Loucy (cell line): ENCODE measurements around the gene ATP1B2.

ENCODE experiments used
- H2AFZ ChIP-seq: fragments of 200-600 bp; sonication (generic); 2 replicates; pipeline ENCODE4 v1.6.0; 2016; ENCODE audit warnings: antibody characterized with exemption, mild to moderate bottlenecking, low read length, moderate library complexity
- H3F3A ChIP-seq: fragments of 200-600 bp; 2 replicates; pipeline ENCODE4 v1.6.0; 2016; ENCODE audit warnings: antibody characterized with exemption, low read depth, mild to moderate bottlenecking
- H3K27me3 ChIP-seq: fragments of 200-600 bp; sonication (generic); 2 replicates; pipeline ENCODE4 v1.6.1; 2014; ENCODE audit warnings: low read length, mild to moderate bottlenecking; ENCODE audit not compliant: insufficient read depth, poor library complexity, severe bottlenecking
- H3K36me3 ChIP-seq: fragments of 200-600 bp; sonication (generic); 2 replicates; pipeline ENCODE4 v1.6.1; 2016; ENCODE audit warnings: low read length; ENCODE audit not compliant: insufficient read depth
- H3K4me1 ChIP-seq: fragments of 200-600 bp; sonication (generic); 2 replicates; pipeline ENCODE4 v1.5.1; 2014; ENCODE audit warnings: low read length, mild to moderate bottlenecking; ENCODE audit not compliant: insufficient read depth, poor library complexity, severe bottlenecking
- H3K4me2 ChIP-seq: fragments of 200-600 bp; sonication (generic); 2 replicates; pipeline ENCODE4 v1.6.0; 2014; ENCODE audit warnings: antibody characterized with exemption, low read length, low read depth, mild to moderate bottlenecking; ENCODE audit not compliant: poor library complexity, severe bottlenecking
- H3K4me3 ChIP-seq: fragments of 200-600 bp; sonication (generic); 2 replicates; pipeline ENCODE4 v1.5.1; 2014; ENCODE audit warnings: low read length, mild to moderate bottlenecking, mixed read lengths; ENCODE audit not compliant: poor library complexity, severe bottlenecking
- H3K79me2 ChIP-seq: fragments of 200-600 bp; sonication (generic); 2 replicates; pipeline ENCODE4 v1.6.1; 2014; ENCODE audit warnings: low read length; ENCODE audit not compliant: insufficient read depth
- H3K9ac ChIP-seq: fragments of 200-600 bp; sonication (generic); 2 replicates; pipeline ENCODE4 v1.6.0; 2014; ENCODE audit warnings: mild to moderate bottlenecking, low read depth, low read length, moderate library complexity; ENCODE audit not compliant: poor library complexity, severe bottlenecking
- H3K9me2 ChIP-seq: fragments of 200-600 bp; sonication (generic); replicated peaks from 2 replicates; pipeline ENCODE4 v1.6.1; 2016; ENCODE audit warnings: low read depth, low read length, mixed read lengths
- H3K9me3 ChIP-seq: fragments of 200-600 bp; sonication (generic); 2 replicates; pipeline ENCODE4 v1.6.1; 2014; ENCODE audit warnings: mild to moderate bottlenecking, antibody characterized with exemption, low read length, low read depth; ENCODE audit not compliant: insufficient read depth
- H4K20me1 ChIP-seq: fragments of 200-600 bp; sonication (generic); 2 replicates; pipeline ENCODE4 v1.6.0; 2014; ENCODE audit warnings: antibody characterized with exemption, low read length, mild to moderate bottlenecking; ENCODE audit not compliant: insufficient read depth, poor library complexity, severe bottlenecking
- CTCF ChIP-seq: fragments of 200-600 bp; sonication (generic); conservative IDR thresholded peaks from 2 replicates; pipeline ENCODE4 v1.5.1; 2014; ENCODE audit warnings: mild to moderate bottlenecking, antibody characterized with exemption, low read length
- EZH2phosphoT487 ChIP-seq: fragments of 200-600 bp; IDR thresholded peaks from 2 replicates; pipeline ENCODE4 v1.6.1; 2018; ENCODE audit warnings: antibody characterized with exemption, mild to moderate bottlenecking, moderate library complexity, borderline replicate concordance

Gene ATP1B2

GRCh38 chr17:7611635-7612293 lies 39.0 kb upstream of the ATP1B2 start:
- Histone ChIP-seq H3K4me1 (peaks cover 48% of the 10 kb centered on the region), H3K4me2 (peak overlapping the region; percentile 97)

DNA sequence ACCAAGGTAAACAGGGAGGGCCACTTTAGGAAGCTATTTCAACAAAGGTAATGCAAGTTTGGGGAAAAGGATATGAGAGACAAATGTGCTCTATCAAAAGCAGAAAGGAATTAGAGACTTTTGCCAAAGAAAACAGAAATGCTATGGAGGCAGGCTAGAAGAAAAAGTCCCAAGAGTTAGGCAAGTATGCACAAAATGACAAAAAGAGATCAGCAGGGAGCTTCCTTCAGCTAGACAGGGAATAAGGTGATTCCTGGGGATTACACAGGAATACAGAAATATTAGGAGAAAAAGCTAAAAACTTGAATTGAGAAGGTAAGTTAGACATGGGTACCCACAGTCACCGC lies 38.5 kb upstream of the ATP1B2 start:
- TF ChIP-seq EZH2phosphoT487 (no peak), CTCF (no peak)
- H3F3A ChIP-seq = no peaks in the 10 kb centered on the region
- peak overlapping the region; percentile 92 for H3K9ac ChIP-seq
- H3K4me1 ChIP-seq = peaks cover 48% of the 10 kb centered on the region
- H3K79me2 ChIP-seq = peaks cover 54% of the 10 kb centered on the region
- H3K4me2 ChIP-seq = peak overlapping the region; percentile 97
- no peak overlapping the region for H2AFZ ChIP-seq
- H4K20me1 ChIP-seq = peaks cover 45% of the 10 kb centered on the region
- peak overlapping the region; percentile 94 for H3K4me3 ChIP-seq
- no peaks in the 10 kb centered on the region for H3K9me3 ChIP-seq
- H3K27me3 ChIP-seq = no peaks in the 10 kb centered on the region
- H3K36me3 ChIP-seq = no peaks in the 10 kb centered on the region
- H3K9me2 ChIP-seq = no peaks in the 10 kb centered on the region

More at GRCh38 chr17:7611635-7612293, 39.0 kb upstream of the ATP1B2 start:
- TF ChIP-seq CTCF = no peak
- no peak for TF ChIP-seq EZH2phosphoT487
- H3K27me3 ChIP-seq = no peaks in the 10 kb centered on the region
- peak overlapping the region; percentile 92 for H3K9ac ChIP-seq
- H3K9me3 ChIP-seq = no peaks in the 10 kb centered on the region
- H2AFZ ChIP-seq = no peak overlapping the region
- H3K4me3 ChIP-seq = peak overlapping the region; percentile 94
- H3K79me2 ChIP-seq = peaks cover 55% of the 10 kb centered on the region
- no peaks in the 10 kb centered on the region for H3K9me2 ChIP-seq
- peaks cover 45% of the 10 kb centered on the region for H4K20me1 ChIP-seq
- no peaks in the 10 kb centered on the region for H3F3A ChIP-seq
- no peaks in the 10 kb centered on the region for H3K36me3 ChIP-seq

- Histone ChIP-seq H3K4me3 (peak overlapping the region; percentile 94), H3F3A (no peaks in the 10 kb centered on the region), H3K27me3 (no peaks in the 10 kb centered on the region), H3K79me2 (peaks cover 52% of the 10 kb centered on the region), H3K4me2 (peak overlapping the region; percentile 97), H2AFZ (peak overlapping the region; percentile 19; the same call in 1 of the 2 replicates), H3K9me3 (no peaks in the 10 kb centered on the region), H3K4me1 (peaks cover 47% of the 10 kb centered on the region), H4K20me1 (peaks cover 44% of the 10 kb centered on the region), H3K9ac (peak overlapping the region; percentile 92), H3K36me3 (no peaks in the 10 kb centered on the region), H3K9me2 (no peaks in the 10 kb centered on the region)
- no peak for TF ChIP-seq EZH2phosphoT487
- peak; percentile 24; the same call in 1 of the 2 replicates for TF ChIP-seq CTCF
These were observed 36.8 kb upstream of the ATP1B2 start for GRCh38 chr17:7613769-7614424.
